Suppressor macrophage (primary cell): ENCODE measurements around the gene LYPD6.

Experiments used
- DNase-seq, 4 experiments: peaks; one replicate each; pipeline ENCODE4 v3.0.0-alpha.2; 2020 to 2022

The LYPD6 gene

DNA sequence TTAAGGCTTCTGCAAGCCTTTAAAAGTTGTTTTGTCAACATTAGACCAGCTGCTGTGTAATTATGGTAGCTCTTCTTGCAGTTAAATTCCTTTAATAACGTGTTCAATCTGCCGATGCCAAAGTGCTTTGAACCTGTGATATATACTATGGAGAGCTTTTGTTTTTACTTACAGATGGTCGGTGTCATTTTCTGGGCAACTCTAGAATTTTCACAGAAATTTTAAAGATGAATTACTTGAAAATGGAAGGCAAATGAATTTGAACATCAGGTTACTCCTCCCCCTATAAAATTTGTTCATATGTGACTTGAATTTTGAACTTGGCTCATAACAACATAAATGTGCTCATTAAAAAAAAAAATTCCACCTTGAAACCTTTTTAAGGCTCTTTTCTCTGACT, 23.0 kb downstream of the LYPD6 start:
- DNase-seq, result no peak

DNA sequence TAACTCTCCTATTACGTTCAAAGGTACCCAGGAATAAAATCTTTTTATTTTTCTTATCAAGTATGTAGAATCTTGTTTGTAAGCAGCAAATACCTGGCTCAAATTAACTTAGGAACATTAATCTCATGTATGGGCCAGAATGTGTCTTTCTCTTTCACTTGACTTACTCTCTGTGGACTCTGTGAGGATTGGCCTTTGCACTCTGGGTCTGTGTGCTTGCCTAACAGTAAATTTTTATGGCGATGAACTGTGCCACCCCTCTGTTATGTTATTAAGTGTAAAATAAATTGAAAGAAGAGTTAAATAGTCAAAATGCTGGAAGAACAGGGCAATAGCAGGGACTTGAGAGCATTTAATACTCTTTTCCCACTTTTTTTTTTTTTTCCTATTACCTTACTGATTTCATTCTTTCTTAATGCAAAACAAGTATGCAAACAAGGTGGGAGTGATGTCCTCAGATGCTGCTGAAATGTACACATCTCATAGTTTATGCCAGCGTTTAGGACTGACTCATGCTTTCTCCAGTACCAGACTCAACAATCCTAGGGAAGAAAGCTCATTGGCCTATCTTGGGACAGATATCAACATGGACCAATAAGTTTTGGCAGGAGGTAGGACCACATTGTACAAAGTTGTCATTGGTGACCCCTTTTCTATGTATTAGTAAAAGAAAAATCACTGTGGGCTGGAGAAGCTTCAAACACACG, 25.5 kb downstream of the LYPD6 start:
- no peak for DNase-seq

GRCh38 chr2:149357058-149357457, 26.7 kb downstream of the LYPD6 start:
- DNase-seq, result no peak

GRCh38 chr2:149360106-149360505, 29.7 kb downstream of the LYPD6 start:
- no peak for DNase-seq

DNA sequence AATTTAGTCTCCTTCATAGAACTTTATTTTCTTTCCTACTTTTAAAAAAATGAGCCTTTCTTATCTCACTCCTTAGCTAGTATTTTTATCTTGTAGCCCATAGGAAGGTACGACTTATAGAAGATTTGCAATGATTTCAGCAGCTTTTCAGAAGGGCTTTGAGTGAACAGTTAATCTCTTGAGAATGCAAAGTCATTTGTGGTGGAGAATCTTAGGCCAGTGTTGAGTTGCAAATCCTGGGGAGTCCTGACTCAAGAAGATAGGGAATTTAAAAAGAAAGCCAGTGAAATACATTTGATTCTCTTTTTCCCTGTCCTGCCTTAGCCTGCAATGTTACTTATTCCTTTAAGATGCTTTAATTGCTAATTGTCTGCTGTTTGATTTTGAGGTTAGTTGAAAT, 33.6 kb downstream of the LYPD6 start:
- no peak for DNase-seq

DNA sequence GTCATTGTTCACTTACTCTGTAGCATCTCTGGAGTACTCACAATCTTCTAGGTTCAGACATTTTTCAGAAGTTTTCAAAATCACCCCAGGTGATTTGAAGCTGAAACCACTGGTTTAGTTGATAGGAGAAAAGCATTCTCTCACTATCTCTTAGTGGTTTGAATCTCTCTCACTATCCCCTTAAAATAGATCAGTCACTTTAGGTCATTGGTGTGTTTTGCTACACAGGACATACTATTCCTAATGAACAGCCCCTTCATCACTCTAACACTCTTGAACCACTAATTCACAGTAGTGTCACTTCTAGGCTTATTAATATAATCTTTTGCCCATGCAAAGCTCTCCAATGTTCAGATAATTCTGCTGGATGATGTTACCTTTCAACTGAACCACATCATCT, 34.5 kb downstream of the LYPD6 start:
- no peak for DNase-seq

- no peak for DNase-seq
Observed at GRCh38 chr2:149365931-149366583, 35.7 kb downstream of the LYPD6 start.

DNA sequence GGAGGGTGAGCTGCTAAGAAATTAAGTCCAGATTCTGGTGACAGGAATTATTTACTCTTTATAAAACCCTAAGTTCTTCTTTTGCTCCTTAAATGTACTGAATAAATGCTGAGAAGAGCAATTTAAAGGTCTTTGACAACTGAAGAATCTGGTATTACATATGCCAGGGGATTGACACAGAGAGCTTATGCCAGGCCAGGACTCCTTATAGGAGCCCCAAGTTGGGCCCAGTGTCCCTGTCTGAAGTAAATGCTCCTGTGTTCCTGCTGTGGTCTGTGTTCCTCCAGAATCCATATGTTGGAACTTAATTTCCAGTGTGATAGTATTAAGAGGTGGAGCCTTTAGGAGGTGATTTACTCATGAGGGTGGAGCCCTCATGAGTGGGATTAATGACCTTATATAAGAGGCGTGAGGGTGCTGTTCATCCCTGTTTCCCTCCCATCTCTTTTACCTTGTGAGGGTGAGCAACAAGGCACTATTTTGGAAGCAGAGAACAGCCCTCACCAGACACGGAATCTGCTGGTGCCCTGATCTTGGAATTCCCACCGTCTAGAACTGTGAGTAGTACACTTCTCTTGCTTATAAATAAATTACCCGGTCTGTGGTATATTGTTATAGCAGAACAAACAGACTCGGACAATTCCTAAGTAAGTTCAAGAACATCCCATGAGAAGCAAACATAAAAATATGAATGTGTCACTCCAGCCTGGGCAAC, 39.8 kb downstream of the LYPD6 start:
- no peak for DNase-seq

DNA sequence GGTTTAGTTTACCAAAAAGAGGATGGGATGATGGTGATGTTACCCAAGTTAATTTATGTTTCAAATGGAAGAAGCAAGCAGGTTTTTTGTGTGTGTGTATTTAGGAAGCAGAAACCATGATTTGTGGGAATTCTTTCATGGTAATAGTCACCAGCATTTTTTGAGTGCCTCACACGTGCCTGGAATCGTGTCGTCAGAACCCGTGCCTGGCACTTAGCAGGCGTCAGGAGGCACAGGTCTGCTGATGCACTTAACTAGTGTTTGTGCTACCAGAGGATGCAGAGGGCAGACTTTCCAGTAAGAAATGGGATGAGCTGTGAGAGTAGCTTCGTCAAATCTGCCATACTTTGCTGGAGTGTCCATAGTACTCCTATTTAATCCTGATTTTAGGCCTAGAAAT, 41.1 kb downstream of the LYPD6 start:
- DNase-seq, result no peak

- DNase-seq, result no peak
Observed at GRCh38 chr2:149375801-149376361, 45.5 kb downstream of the LYPD6 start.

DNA sequence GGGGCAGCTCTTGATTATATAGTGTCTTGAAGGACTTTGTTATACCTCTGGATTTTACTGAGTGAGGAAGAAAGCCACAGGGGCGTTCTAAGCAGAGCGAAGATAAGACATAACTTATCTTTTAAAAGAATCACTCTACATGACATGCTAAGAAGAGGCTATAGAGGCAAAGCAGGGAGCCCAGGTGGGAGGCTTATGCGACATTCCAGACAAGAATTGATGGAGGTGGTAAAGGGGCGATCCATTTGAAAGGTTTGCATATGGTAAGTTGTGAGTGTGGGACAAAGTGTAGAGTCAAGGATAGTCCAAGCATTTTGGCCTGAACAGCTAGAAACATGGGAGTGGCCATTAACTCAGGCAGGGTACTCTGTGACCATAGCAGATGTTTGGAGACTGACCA, 49.8 kb downstream of the LYPD6 start:
- no peak for DNase-seq

GRCh38 chr2:149383340-149383739, 53.0 kb downstream of the LYPD6 start:
- no peak for DNase-seq

DNA sequence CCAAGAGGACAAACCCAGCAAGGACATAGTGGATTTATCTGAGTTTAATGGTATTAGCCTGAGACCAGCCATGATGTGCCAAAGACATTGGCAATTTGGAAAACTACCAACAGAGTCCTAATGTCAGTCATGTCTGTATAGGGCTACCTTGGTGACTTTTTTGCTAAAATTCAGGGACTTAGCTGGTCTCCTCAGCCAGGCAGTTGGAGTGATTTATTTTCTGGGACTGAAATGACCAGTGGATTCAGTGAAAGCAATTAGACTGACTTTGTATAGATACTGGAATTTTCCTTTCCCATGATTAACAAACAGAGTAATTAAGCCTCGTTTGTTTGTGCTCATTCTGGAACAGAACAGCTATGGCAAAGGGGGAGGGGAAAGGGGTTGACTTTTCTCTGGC, 55.0 kb downstream of the LYPD6 start:
- DNase-seq, result no peak

- DNase-seq, result no peak
Observed at GRCh38 chr2:149387411-149387810, 57.0 kb downstream of the LYPD6 start.

GRCh38 chr2:149388120-149388816, 57.9 kb downstream of the LYPD6 start:
- DNase-seq, result no peak

- DNase-seq, result no peak
Observed at GRCh38 chr2:149389506-149390167, 59.2 kb downstream of the LYPD6 start.

GRCh38 chr2:149393614-149394013, 63.2 kb downstream of the LYPD6 start:
- DNase-seq, result no peak

GRCh38 chr2:149394864-149395263, 64.5 kb downstream of the LYPD6 start:
- no peak for DNase-seq

GRCh38 chr2:149399934-149400615, 69.7 kb downstream of the LYPD6 start:
- no peak for DNase-seq

DNA sequence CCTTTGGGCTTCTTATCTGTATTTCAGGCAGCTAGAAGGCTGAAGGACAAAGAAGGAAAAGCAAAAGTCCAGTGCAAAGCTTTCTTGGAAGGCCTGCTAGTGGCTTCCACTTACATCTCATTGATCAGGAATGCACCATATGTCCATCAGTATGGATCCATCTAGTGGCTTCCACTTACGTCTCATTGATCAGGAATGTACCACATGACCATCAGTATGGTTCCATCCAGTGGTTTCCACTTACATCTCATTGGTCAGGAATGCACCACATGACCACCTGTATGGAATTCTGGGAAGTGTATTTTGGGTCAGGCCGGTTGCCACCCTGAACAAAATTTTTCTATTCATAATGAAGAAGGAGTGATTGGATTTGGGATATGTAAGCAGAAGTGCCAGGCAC, 70.6 kb downstream of the LYPD6 start:
- DNase-seq, result no peak

- DNase-seq, result no peak
Observed at GRCh38 chr2:149409506-149409905, 79.1 kb downstream of the LYPD6 start.
